Adrenal gland (tissue), 5 donors: ENCODE results near the gene TAPT1.

ENCODE experiments used
- POLR2A ChIP-seq, 2 donors: fragments of 450-650 bp; IDR thresholded peaks; one replicate each; pipeline ENCODE4 v1.6.1; 2017; ENCODE audit warnings: antibody characterized with exemption in 2 of 2, mild to moderate bottlenecking in 2 of 2, moderate library complexity in 1 of 2
- TF ChIP-seq, protein P1 (sequence below), 6 experiments: fragments of 450-650 bp in 4 of 6; fragments of 200-600 bp in 2 of 6; sonication (generic) in 1 of 6; IDR thresholded peaks; 1 replicate in 5 of 6; 2 replicates in 1 of 6; pipeline versions ENCODE4 v1.5.1 to v1.8.0; 2016 to 2021; ENCODE audit warnings: antibody characterized with exemption in 6 of 6, mild to moderate bottlenecking in 2 of 6, moderate library complexity in 1 of 6
- donor health status: DM: no; HTN: no; CAD: no.

- TF ChIP-seq, protein P1, sequence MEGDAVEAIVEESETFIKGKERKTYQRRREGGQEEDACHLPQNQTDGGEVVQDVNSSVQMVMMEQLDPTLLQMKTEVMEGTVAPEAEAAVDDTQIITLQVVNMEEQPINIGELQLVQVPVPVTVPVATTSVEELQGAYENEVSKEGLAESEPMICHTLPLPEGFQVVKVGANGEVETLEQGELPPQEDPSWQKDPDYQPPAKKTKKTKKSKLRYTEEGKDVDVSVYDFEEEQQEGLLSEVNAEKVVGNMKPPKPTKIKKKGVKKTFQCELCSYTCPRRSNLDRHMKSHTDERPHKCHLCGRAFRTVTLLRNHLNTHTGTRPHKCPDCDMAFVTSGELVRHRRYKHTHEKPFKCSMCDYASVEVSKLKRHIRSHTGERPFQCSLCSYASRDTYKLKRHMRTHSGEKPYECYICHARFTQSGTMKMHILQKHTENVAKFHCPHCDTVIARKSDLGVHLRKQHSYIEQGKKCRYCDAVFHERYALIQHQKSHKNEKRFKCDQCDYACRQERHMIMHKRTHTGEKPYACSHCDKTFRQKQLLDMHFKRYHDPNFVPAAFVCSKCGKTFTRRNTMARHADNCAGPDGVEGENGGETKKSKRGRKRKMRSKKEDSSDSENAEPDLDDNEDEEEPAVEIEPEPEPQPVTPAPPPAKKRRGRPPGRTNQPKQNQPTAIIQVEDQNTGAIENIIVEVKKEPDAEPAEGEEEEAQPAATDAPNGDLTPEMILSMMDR (IDR thresholded peaks at IDR 0.05) = no peak
- no peak for TF ChIP-seq POLR2A (IDR thresholded peaks at IDR 0.05)
These were observed 112.5 kb downstream of the TAPT1 start for GRCh38 chr4:16113741-16114140.
